HepG2 (cell line): ENCODE measurements around the gene DDX46. TPM values are rescaled to one million over a fixed set of nuclear protein-coding genes. Genes with fewer than 3 reads are reported as not detected.

Source experiments
- HIC2 ChIP-seq: sonication (generic); formaldehyde crosslinking; IDR thresholded peaks from 2 replicates; pipeline ENCODE4 v1.9.0; 2022; ENCODE audit warnings: low read depth, missing genetic modification reagents
- KAT8 ChIP-seq: IDR thresholded peaks from 2 replicates; pipeline ENCODE4 v1.6.1; 2016; ENCODE audit warnings: missing genetic modification reagents, missing compliant biosample characterization
- SOX13 ChIP-seq, 3 experiments: fragments of 450-650 bp in 1 of 3; sonication (generic) in 1 of 3; formaldehyde crosslinking in 1 of 3; IDR thresholded peaks in 2 of 3; conservative IDR thresholded peaks in 1 of 3; 2 replicates each; pipeline versions ENCODE4 v1.5.0 to v1.6.1; 2016 to 2020; ENCODE audit warnings: antibody characterized with exemption in 1 of 3, mild to moderate bottlenecking in 1 of 3, missing compliant biosample characterization in 1 of 3, missing genetic modification reagents in 1 of 3, moderate library complexity in 1 of 3
- ZFP91 ChIP-seq: sonication (generic); formaldehyde crosslinking; IDR thresholded peaks from 2 replicates; pipeline ENCODE4 v1.9.0; 2022; ENCODE audit warnings: missing genetic modification reagents, mild to moderate bottlenecking, borderline replicate concordance
- ZNF12 ChIP-seq: sonication (generic); formaldehyde crosslinking; IDR thresholded peaks from 2 replicates; pipeline ENCODE4 v1.5.0; 2020; ENCODE audit warnings: missing genetic modification reagents
- ZNF407 ChIP-seq: sonication (generic); formaldehyde crosslinking; IDR thresholded peaks from one replicate; pipeline ENCODE4 v1.5.1; 2020; ENCODE audit warnings: mild to moderate bottlenecking, missing genetic modification reagents; ENCODE audit errors: not compliant biosample characterization
- ZNF782 ChIP-seq: sonication (generic); formaldehyde crosslinking; IDR thresholded peaks from 2 replicates; pipeline ENCODE4 v1.4.0; 2020; ENCODE audit warnings: missing genetic modification reagents, mild to moderate bottlenecking, borderline replicate concordance
- polyA plus RNA-seq, 8 experiments: library from polyadenylated mRNA; depleted of rRNA in 3 of 8; stranded (reverse) in 7 of 8; unstranded in 1 of 8; fragments of >200 nt; fragmentation: Illumina TruSeq in 4 of 8; extraction: Trizol in 4 of 8; gene quantifications; 2 replicates each; pipeline versions ENCODE4 v1.2.1 to v1.2.3, GENCODE V29; 2011 to 2016; ENCODE audit warnings: low read depth in 4 of 8, missing spikeins in 1 of 8, mixed read lengths in 1 of 8; ENCODE audit not compliant: insufficient read depth in 1 of 8
- total RNA-seq, 5 experiments: library from RNA; depleted of rRNA; stranded (reverse); fragments of >200 nt; fragmentation: Illumina TruSeq; extraction: Trizol; gene quantifications; 2 replicates each; pipeline ENCODE4 v1.2.3, GENCODE V29; 2016; ENCODE audit warnings: low read depth in 1 of 5
- TF ChIP-seq, protein P1 (sequence below): sonication (generic); formaldehyde crosslinking; IDR thresholded peaks from 2 replicates; pipeline ENCODE4 v1.5.0; 2020; ENCODE audit warnings: mild to moderate bottlenecking, missing genetic modification reagents

The DDX46 gene
- total and polyA plus RNA-seq, 2 of the 13 experiments (the other 11 are each of a cell fraction or from before 2014, with no cell fraction given): 27.3 to 59.3 TPM

DNA sequence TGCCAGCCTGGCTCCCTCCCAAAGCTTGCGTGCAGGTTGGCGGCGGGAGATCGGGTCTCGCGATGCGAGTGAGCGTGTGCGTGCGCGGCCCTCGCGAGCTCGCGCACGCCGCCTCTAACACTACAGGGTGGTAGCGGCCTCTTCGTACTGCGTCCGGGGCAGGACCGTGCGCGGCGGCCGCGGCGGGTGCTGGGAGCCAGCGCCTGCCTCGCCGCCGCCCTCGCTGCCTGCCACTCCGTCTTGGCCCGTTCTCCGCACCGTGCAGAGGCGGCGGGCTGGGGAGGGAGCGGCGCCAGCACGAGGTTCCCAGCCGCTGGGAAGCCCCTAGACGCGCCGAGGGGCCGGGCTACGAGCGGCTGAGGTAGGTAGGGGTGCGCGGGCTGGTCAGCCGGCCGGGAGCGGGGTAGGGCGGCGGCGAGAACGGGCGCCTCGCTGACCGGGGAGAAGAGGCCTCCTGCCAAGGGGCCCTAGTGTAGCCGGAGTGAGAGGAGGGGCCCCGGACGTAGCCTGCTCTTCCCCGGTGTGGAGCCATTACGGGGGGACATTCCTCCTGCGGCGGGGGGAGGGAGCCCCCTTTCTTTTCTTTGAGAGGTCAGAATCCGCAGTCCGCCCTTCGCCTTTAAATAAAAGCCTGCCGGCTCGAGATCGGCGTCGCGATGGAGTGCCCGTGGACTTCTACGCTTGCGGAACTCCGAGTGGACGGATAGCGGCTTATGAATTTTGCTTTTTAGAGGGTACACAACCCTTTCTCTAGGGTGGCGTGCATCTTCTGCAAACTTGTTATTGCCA lies 87.5 kb downstream of the DDX46 start, which contains the start of gene C5orf24 (continued):
- peak; percentile 92; the same call in 1 of the 2 replicates for TF ChIP-seq ZFP91 (CRISPR knock-in tag)
- no peak for TF ChIP-seq SOX13 (IDR thresholded peaks at IDR 0.05)
- TF ChIP-seq SOX13 (CRISPR knock-in tag; conservative IDR thresholded peaks at IDR 0.05 in 1 of 2, IDR thresholded peaks at IDR 0.05 in 1 of 2): peak in 1 of 2 experiments; percentile 32; a peak in 1 of 4 replicates
- TF ChIP-seq, protein P1, sequence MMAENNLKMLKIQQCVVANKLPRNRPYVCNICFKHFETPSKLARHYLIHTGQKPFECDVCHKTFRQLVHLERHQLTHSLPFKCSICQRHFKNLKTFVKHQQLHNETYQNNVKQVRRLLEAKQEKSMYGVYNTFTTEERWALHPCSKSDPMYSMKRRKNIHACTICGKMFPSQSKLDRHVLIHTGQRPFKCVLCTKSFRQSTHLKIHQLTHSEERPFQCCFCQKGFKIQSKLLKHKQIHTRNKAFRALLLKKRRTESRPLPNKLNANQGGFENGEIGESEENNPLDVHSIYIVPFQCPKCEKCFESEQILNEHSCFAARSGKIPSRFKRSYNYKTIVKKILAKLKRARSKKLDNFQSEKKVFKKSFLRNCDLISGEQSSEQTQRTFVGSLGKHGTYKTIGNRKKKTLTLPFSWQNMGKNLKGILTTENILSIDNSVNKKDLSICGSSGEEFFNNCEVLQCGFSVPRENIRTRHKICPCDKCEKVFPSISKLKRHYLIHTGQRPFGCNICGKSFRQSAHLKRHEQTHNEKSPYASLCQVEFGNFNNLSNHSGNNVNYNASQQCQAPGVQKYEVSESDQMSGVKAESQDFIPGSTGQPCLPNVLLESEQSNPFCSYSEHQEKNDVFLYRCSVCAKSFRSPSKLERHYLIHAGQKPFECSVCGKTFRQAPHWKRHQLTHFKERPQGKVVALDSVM (CRISPR knock-in tag): peak; percentile 75
- peak; percentile 39; the same call in 1 of the 2 replicates for TF ChIP-seq ZNF782
- TF ChIP-seq ZNF12 (CRISPR knock-in tag): peak; percentile 46
- peak; percentile 55; the same call in 1 of the 2 replicates for TF ChIP-seq HIC2
- TF ChIP-seq ZNF407 (CRISPR knock-in tag): no peak
- peak; percentile 55 for TF ChIP-seq KAT8 (CRISPR knock-in tag)
